ENCODE data around the gene DUSP22. TPM values are rescaled to one million over a fixed set of nuclear protein-coding genes. Genes with fewer than 3 reads are reported as not detected.
A peak's percentile ranks its signal among the peaks of the same experiment; 100 is the strongest.

Gene DUSP22
- total RNA-seq, 4 donors from 2014 or later = 67.0 to 97.3 (median 78.0) TPM

DNA sequence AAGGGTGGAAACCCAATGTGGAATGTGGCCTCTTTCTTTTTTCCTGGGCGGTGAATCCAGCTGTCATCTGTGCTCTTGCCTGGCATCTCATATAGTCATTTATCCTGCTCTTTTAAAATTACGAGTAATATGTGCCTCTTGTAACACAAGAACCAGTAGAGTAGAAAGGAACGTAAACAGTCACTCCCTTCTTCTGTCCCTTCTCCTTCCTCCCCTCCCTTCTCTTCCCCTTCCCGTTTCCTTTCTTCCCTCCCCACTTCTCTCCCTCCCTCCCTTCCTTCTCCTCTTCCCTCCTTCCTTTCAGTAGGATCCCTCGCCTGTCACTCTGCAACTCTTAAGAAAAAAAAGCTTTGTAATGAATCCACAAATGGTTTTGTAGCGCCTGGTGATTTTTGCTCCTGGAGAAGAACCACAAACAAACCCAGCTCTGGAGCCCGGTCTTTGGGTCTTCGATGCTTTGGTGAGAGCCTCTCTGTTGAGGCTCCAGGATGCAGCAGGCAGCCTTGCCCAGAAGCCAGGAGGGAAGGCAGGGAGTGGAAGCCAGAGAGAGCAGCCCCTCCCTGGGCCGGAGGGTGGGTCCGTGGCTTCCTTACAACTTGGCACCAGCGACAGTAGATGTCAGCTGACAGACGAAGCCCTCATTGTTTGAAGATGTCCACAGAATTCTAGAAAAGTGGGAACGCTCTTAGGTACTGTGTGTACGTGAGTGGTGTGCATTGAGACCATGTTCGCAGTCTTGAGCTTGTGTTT lies 15.0 kb downstream of the DUSP22 start:
- no peak for ATAC-seq
- WGBS, 2 donors (ENCODE audit: low coverage in 1 of 2) = 59 to 65% methylated on average over 15 of the region's 15 CpGs

DNA sequence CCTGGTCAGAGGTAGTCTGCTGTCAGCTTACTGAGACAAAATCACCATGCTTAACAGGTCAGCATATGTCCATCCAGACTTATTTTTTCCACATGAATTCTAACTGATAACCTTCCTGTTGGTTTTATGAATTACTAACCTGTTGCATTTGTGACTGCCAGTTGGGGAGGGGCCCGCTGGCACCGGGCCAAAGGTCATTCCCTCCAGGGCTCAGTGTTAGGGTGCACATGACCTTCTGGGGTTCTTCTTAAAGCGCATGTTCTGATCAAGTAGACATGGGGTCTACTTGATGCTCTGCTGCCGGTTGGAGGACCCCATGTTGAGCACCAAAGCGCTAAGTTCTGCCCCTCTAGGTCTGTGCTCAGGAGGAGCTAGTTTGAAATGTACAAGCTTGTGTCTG lies 15.6 kb downstream of the DUSP22 start:
- H3K36me3 ChIP-seq = peaks cover 0 to 18% of the 10 kb centered on the region in 2 donors
- no peak overlapping the region for H3K4me3 ChIP-seq
- ATAC-seq = no peak
- 64 to 72% methylated on average over 4 to 5 of the region's 5 CpGs for WGBS, 2 donors (ENCODE audit: low coverage in 1 of 2)
- H3K4me1 ChIP-seq = peaks cover 0 to 20% (median 3%) of the 10 kb centered on the region in 3 donors
- no peak for TF ChIP-seq EP300 (IDR thresholded peaks at IDR 0.05)
- TF ChIP-seq, protein P1, sequence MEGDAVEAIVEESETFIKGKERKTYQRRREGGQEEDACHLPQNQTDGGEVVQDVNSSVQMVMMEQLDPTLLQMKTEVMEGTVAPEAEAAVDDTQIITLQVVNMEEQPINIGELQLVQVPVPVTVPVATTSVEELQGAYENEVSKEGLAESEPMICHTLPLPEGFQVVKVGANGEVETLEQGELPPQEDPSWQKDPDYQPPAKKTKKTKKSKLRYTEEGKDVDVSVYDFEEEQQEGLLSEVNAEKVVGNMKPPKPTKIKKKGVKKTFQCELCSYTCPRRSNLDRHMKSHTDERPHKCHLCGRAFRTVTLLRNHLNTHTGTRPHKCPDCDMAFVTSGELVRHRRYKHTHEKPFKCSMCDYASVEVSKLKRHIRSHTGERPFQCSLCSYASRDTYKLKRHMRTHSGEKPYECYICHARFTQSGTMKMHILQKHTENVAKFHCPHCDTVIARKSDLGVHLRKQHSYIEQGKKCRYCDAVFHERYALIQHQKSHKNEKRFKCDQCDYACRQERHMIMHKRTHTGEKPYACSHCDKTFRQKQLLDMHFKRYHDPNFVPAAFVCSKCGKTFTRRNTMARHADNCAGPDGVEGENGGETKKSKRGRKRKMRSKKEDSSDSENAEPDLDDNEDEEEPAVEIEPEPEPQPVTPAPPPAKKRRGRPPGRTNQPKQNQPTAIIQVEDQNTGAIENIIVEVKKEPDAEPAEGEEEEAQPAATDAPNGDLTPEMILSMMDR (IDR thresholded peaks at IDR 0.05) = no peak
- no peak for TF ChIP-seq POLR2AphosphoS5 (IDR thresholded peaks at IDR 0.05)
- TF ChIP-seq POLR2A (IDR thresholded peaks at IDR 0.05) = no peak
- H3K27ac ChIP-seq = no peak overlapping the region
- H3K9me3 ChIP-seq = no peaks in the 10 kb centered on the region
- H3K27me3 ChIP-seq = no peaks in the 10 kb centered on the region

More for the DNA sequence above, 15.0 kb downstream of the DUSP22 start:
- H3K27me3 ChIP-seq = no peaks in the 10 kb centered on the region
- peak overlapping the region in 1 of 4 donors; percentile 4 for H3K27ac ChIP-seq
- H3K36me3 ChIP-seq = peaks cover 0 to 18% of the 10 kb centered on the region in 2 donors
- no peaks in the 10 kb centered on the region for H3K9me3 ChIP-seq
- peaks cover 0 to 17% (median 3%) of the 10 kb centered on the region in 3 donors for H3K4me1 ChIP-seq
- no peak overlapping the region for H3K4me3 ChIP-seq
- TF ChIP-seq EP300 (IDR thresholded peaks at IDR 0.05) (no peak), POLR2A (IDR thresholded peaks at IDR 0.05) (no peak), POLR2AphosphoS5 (IDR thresholded peaks at IDR 0.05) (no peak)
- TF ChIP-seq, protein P1 (IDR thresholded peaks at IDR 0.05) = no peak

DNA sequence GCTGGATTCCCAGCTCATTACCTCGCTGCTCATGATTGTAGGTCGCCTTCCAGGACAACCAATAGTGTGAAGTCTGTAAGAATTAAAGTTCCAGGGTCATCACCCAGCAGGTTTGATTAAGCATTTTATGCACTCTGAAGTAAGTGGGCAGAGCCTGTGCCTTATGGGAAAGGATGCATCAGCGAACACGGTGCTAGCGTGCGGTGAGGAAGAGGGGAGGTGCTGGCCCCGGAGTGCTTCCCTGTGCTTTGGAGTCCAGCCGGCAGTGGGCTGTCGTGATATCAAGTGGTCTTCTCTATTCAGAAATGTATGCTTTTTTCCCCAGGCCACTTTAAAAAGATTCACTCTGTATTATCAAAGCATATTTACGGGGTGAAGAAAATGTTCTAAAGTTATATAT lies 16.0 kb downstream of the DUSP22 start:
- Histone ChIP-seq H3K27me3 (no peaks in the 10 kb centered on the region), H3K27ac (no peak overlapping the region), H3K4me1 (peaks cover 0 to 20% (median 3%) of the 10 kb centered on the region in 3 donors), H3K36me3 (peaks cover 0 to 18% of the 10 kb centered on the region in 2 donors), H3K9me3 (no peaks in the 10 kb centered on the region), H3K4me3 (no peak overlapping the region)
- no peak for ATAC-seq
- TF ChIP-seq POLR2AphosphoS5 (IDR thresholded peaks at IDR 0.05) (no peak), POLR2A (IDR thresholded peaks at IDR 0.05) (no peak), EP300 (IDR thresholded peaks at IDR 0.05) (no peak)
- TF ChIP-seq, protein P1 (IDR thresholded peaks at IDR 0.05) = no peak
- 90 to 97% methylated on average over 8 to 10 of the region's 10 CpGs for WGBS, 2 donors (ENCODE audit: low coverage in 1 of 2)

DNA sequence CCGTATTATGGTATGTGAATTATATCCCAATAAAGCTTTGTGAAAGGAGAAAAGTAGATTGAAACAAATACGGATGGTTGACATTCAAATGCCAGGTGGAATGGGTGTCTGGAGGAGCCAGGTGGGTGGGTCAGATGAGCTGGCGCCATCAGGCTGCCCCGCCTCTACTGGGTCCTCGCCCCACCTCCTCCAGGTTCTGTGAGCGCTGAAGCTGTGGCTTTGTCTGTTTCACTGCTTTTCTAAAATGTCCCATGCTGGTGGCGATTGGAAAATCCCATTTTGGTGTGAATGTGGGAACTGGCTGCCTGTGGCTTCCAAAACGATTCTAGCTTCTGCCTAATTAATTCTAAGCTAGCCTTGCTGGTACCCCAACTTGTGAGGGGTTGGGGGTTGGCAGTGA lies 16.5 kb downstream of the DUSP22 start:
- Histone ChIP-seq H3K4me3 (no peak overlapping the region), H3K4me1 (peaks cover 0 to 20% (median 3%) of the 10 kb centered on the region in 3 donors), H3K27ac (no peak overlapping the region), H3K9me3 (no peaks in the 10 kb centered on the region), H3K36me3 (peaks cover 0 to 18% of the 10 kb centered on the region in 2 donors), H3K27me3 (no peaks in the 10 kb centered on the region)
- ATAC-seq = no peak
- WGBS, 2 donors (ENCODE audit: low coverage in 1 of 2) = 86 to 87% methylated on average over 8 of the region's 8 CpGs
- TF ChIP-seq, protein P1 (IDR thresholded peaks at IDR 0.05) = no peak
- TF ChIP-seq POLR2A (IDR thresholded peaks at IDR 0.05) = no peak
- TF ChIP-seq EP300 (IDR thresholded peaks at IDR 0.05) = no peak
- TF ChIP-seq POLR2AphosphoS5 (IDR thresholded peaks at IDR 0.05) = no peak

DNA sequence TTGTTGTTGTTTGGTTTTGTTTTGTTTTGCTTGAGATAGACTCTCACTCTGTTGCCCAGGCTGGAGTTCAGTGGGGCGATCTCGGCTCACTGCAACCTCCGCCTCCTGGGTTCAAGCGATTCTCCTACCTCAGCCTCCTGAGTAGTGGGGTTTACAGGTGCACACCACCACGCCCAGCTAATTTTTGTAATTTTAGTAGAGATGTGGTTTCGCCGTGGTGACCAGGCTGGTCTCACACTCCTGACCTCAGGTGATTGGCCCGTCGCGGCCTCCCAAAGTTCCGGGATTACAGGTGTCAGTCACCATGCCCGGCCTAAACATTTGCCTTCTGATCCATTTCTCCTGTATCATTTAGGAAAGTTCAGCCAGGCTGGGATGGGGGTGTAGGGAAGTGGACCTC lies 17.7 kb downstream of the DUSP22 start:
- peaks cover 0 to 7% of the 10 kb centered on the region in 2 donors for H3K36me3 ChIP-seq
- H3K27ac ChIP-seq = no peak overlapping the region
- TF ChIP-seq POLR2A (IDR thresholded peaks at IDR 0.05) (no peak), POLR2AphosphoS5 (IDR thresholded peaks at IDR 0.05) (no peak), EP300 (IDR thresholded peaks at IDR 0.05) (no peak)
- TF ChIP-seq, protein P1 (IDR thresholded peaks at IDR 0.05) = no peak
- no peaks in the 10 kb centered on the region for H3K27me3 ChIP-seq
- WGBS, 2 donors (ENCODE audit: low coverage in 1 of 2) = 88% methylated on average over 6 to 8 of the region's 12 CpGs
- no peaks in the 10 kb centered on the region for H3K9me3 ChIP-seq
- no peak for ATAC-seq
- H3K4me3 ChIP-seq = no peak overlapping the region
- H3K4me1 ChIP-seq = peaks cover 0 to 20% (median 3%) of the 10 kb centered on the region in 3 donors
